ENCODE results near the gene NUDCD3. TPM values are rescaled to one million over a fixed set of nuclear protein-coding genes. Genes with fewer than 3 reads are reported as not detected.

The NUDCD3 gene
- total and polyA plus RNA-seq, 2 experiments from 2014 or later, result 35.7 to 42.7 TPM

DNA sequence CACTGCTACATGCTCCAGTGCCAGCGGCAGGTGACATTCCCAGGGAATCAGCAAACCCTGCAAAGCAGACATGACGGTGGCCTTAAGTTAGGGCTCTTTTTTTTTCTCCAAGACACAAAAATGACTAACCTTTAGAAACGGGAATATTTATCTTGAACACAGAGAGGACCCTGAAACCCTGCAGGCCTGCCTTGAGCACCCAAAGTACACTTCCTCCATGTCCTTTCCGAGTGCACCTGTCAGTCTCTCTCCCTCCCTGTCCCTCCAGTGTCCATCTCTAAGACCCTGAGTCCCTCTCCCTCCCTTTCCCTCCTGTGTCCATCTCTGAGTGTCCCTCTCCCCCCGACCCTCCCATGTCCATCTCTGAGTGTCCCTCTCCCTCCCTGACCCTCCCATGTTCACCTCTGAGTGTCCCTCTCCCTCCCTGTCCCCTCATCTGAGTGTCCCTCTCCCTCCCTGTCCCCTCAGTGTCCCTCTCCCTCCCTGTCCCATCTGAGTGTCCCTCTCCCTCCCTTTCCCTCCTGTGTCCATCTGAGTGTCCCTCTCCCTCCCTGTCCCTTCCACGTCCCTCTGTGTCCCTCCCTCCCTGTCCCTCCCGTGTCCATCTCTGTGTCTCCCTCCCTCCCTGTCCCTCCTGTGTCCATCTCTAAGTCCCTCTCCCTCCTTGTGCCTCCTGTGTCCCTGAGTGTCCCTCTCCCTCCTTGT is 113.9 kb downstream of the NUDCD3 start (continued):
- TF ChIP-seq, protein P1, sequence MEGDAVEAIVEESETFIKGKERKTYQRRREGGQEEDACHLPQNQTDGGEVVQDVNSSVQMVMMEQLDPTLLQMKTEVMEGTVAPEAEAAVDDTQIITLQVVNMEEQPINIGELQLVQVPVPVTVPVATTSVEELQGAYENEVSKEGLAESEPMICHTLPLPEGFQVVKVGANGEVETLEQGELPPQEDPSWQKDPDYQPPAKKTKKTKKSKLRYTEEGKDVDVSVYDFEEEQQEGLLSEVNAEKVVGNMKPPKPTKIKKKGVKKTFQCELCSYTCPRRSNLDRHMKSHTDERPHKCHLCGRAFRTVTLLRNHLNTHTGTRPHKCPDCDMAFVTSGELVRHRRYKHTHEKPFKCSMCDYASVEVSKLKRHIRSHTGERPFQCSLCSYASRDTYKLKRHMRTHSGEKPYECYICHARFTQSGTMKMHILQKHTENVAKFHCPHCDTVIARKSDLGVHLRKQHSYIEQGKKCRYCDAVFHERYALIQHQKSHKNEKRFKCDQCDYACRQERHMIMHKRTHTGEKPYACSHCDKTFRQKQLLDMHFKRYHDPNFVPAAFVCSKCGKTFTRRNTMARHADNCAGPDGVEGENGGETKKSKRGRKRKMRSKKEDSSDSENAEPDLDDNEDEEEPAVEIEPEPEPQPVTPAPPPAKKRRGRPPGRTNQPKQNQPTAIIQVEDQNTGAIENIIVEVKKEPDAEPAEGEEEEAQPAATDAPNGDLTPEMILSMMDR (conservative IDR thresholded peaks at IDR 0.05; ENCODE audit: low read depth in 2 of 2), result no peak
- no peak for TF ChIP-seq ZNF331 (CRISPR knock-in tag; IDR thresholded peaks at IDR 0.05; ENCODE audit: low read depth)
- TF ChIP-seq ZNF114 (CRISPR knock-in tag; IDR thresholded peaks at IDR 0.05), result no peak
- no peak for TF ChIP-seq CREB1 (CRISPR knock-in tag; IDR thresholded peaks at IDR 0.05; ENCODE audit: low read depth)
- no peak for TF ChIP-seq POLR2AphosphoS5 (IDR thresholded peaks at IDR 0.05; ENCODE audit: low read depth)

DNA sequence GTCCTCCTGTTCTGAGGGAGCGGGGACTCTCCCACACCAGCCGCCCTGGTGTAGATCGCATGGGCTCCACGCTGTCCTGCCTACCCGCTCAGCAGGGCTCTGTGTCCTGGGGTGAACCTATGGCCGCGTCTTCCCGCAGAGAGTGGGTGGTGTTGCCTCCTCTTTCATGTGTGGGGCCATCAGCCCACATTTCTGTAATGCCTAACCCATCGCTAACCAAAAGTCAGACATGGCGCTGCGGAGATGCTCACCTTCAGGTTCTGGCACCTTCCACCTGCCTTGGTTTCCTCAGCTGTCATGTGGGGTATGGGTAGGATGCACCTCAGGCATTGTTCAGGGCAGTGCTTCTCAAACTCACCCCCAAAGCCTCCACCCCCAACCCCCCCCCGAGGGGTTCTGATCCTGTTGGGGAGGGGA is 114.5 kb downstream of the NUDCD3 start:
- H3K9me2 ChIP-seq (ENCODE audit: insufficient read depth), result no peaks in the 10 kb centered on the region
- Mint-ChIP-seq H3K36me3 (ENCODE audit: low read depth) (no peaks in the 10 kb centered on the region), H3K4me3 (no peak overlapping the region), H3K9me3 (no peaks in the 10 kb centered on the region), H3K27ac (no peak overlapping the region), H3K27me3 (ENCODE audit: insufficient read depth, low read depth, poor library complexity) (peaks cover 20% of the 10 kb centered on the region), H3K4me1 (no peaks in the 10 kb centered on the region; the same call in 2 of the 3 replicates)
- no peaks in the 10 kb centered on the region for H3F3A ChIP-seq (replicated peaks; ENCODE audit: low read depth)
- H3K27ac ChIP-seq (ENCODE audit: low read depth), result no peak overlapping the region
- no peaks in the 10 kb centered on the region; the same call in 1 of the 2 replicates for H4K20me1 ChIP-seq (replicated peaks; ENCODE audit: insufficient read depth)
- H3K79me2 ChIP-seq (replicated peaks; ENCODE audit: insufficient read depth), result no peaks in the 10 kb centered on the region
- ATAC-seq (no peak), DNase-seq (ENCODE audit: low spot score) (no peak)
- no peaks in the 10 kb centered on the region for H3K27me3 ChIP-seq (ENCODE audit: insufficient read depth)
- H3K4me2 ChIP-seq, result no peak overlapping the region
- H3K36me3 ChIP-seq (ENCODE audit: insufficient read depth), result no peaks in the 10 kb centered on the region
- H2AFZ ChIP-seq, result no peak overlapping the region
- no peak overlapping the region for H3K4me3 ChIP-seq
- H3K4me1 ChIP-seq (ENCODE audit: insufficient read depth), result no peaks in the 10 kb centered on the region
- TF ChIP-seq JUNB (IDR thresholded peaks at IDR 0.05; ENCODE audit: unreplicated experiment) (no peak), EZH2phosphoT487 (IDR thresholded peaks at IDR 0.05; ENCODE audit: unreplicated experiment) (no peak), POLR2AphosphoS5 (IDR thresholded peaks at IDR 0.05; ENCODE audit: low read depth) (no peak), NANOG (IDR thresholded peaks at IDR 0.05; ENCODE audit: borderline replicate concordance) (no peak), EZH2 (IDR thresholded peaks at IDR 0.05; ENCODE audit: low read depth, unreplicated experiment) (no peak)
- TF ChIP-seq, protein P2, sequence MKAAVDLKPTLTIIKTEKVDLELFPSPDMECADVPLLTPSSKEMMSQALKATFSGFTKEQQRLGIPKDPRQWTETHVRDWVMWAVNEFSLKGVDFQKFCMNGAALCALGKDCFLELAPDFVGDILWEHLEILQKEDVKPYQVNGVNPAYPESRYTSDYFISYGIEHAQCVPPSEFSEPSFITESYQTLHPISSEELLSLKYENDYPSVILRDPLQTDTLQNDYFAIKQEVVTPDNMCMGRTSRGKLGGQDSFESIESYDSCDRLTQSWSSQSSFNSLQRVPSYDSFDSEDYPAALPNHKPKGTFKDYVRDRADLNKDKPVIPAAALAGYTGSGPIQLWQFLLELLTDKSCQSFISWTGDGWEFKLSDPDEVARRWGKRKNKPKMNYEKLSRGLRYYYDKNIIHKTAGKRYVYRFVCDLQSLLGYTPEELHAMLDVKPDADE (IDR thresholded peaks at IDR 0.05), result no peak
- TF ChIP-seq, protein P3, sequence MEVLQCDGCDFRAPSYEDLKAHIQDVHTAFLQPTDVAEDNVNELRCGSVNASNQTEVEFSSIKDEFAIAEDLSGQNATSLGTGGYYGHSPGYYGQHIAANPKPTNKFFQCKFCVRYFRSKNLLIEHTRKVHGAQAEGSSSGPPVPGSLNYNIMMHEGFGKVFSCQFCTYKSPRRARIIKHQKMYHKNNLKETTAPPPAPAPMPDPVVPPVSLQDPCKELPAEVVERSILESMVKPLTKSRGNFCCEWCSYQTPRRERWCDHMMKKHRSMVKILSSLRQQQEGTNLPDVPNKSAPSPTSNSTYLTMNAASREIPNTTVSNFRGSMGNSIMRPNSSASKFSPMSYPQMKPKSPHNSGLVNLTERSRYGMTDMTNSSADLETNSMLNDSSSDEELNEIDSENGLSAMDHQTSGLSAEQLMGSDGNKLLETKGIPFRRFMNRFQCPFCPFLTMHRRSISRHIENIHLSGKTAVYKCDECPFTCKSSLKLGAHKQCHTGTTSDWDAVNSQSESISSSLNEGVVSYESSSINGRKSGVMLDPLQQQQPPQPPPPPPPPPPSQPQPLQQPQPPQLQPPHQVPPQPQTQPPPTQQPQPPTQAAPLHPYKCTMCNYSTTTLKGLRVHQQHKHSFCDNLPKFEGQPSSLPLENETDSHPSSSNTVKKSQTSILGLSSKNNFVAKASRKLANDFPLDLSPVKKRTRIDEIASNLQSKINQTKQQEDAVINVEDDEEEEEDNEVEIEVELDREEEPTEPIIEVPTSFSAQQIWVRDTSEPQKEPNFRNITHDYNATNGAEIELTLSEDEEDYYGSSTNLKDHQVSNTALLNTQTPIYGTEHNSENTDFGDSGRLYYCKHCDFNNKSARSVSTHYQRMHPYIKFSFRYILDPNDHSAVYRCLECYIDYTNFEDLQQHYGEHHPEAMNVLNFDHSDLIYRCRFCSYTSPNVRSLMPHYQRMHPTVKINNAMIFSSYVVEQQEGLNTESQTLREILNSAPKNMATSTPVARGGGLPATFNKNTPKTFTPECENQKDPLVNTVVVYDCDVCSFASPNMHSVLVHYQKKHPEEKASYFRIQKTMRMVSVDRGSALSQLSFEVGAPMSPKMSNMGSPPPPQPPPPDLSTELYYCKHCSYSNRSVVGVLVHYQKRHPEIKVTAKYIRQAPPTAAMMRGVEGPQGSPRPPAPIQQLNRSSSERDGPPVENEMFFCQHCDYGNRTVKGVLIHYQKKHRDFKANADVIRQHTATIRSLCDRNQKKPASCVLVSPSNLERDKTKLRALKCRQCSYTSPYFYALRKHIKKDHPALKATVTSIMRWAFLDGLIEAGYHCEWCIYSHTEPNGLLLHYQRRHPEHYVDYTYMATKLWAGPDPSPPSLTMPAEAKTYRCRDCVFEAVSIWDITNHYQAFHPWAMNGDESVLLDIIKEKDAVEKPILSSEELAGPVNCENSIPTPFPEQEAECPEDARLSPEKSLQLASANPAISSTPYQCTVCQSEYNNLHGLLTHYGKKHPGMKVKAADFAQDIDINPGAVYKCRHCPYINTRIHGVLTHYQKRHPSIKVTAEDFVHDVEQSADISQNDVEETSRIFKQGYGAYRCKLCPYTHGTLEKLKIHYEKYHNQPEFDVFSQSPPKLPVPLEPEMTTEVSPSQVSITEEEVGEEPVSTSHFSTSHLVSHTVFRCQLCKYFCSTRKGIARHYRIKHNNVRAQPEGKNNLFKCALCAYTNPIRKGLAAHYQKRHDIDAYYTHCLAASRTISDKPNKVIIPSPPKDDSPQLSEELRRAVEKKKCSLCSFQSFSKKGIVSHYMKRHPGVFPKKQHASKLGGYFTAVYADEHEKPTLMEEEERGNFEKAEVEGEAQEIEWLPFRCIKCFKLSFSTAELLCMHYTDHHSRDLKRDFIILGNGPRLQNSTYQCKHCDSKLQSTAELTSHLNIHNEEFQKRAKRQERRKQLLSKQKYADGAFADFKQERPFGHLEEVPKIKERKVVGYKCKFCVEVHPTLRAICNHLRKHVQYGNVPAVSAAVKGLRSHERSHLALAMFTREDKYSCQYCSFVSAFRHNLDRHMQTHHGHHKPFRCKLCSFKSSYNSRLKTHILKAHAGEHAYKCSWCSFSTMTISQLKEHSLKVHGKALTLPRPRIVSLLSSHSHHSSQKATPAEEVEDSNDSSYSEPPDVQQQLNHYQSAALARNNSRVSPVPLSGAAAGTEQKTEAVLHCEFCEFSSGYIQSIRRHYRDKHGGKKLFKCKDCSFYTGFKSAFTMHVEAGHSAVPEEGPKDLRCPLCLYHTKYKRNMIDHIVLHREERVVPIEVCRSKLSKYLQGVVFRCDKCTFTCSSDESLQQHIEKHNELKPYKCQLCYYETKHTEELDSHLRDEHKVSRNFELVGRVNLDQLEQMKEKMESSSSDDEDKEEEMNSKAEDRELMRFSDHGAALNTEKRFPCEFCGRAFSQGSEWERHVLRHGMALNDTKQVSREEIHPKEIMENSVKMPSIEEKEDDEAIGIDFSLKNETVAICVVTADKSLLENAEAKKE (CRISPR knock-in tag; IDR thresholded peaks at IDR 0.05), result no peak
- TF ChIP-seq, protein P4, sequence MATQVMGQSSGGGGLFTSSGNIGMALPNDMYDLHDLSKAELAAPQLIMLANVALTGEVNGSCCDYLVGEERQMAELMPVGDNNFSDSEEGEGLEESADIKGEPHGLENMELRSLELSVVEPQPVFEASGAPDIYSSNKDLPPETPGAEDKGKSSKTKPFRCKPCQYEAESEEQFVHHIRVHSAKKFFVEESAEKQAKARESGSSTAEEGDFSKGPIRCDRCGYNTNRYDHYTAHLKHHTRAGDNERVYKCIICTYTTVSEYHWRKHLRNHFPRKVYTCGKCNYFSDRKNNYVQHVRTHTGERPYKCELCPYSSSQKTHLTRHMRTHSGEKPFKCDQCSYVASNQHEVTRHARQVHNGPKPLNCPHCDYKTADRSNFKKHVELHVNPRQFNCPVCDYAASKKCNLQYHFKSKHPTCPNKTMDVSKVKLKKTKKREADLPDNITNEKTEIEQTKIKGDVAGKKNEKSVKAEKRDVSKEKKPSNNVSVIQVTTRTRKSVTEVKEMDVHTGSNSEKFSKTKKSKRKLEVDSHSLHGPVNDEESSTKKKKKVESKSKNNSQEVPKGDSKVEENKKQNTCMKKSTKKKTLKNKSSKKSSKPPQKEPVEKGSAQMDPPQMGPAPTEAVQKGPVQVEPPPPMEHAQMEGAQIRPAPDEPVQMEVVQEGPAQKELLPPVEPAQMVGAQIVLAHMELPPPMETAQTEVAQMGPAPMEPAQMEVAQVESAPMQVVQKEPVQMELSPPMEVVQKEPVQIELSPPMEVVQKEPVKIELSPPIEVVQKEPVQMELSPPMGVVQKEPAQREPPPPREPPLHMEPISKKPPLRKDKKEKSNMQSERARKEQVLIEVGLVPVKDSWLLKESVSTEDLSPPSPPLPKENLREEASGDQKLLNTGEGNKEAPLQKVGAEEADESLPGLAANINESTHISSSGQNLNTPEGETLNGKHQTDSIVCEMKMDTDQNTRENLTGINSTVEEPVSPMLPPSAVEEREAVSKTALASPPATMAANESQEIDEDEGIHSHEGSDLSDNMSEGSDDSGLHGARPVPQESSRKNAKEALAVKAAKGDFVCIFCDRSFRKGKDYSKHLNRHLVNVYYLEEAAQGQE (IDR thresholded peaks at IDR 0.05; ENCODE audit: unreplicated experiment), result no peak
